Activated naive CD8-positive, alpha-beta T cell treated with anti-CD3 and anti-CD28 coated beads for 36 hours (primary cell): ENCODE data around the gene ZNF677. TPM values are rescaled to one million over a fixed set of nuclear protein-coding genes. Genes with fewer than 3 reads are reported as not detected.
"Not testable (repeated sequence)": the region's sequence is repeated elsewhere in the genome, so short reads cannot be mapped to it uniquely, and the experiment has no call there.

Experiments used
- DNase-seq: peaks from one replicate; pipeline ENCODE4 v3.0.0; 2021
- H3K27ac Mint-ChIP-seq: one replicate; pipeline ENCODE4 v1.8.0; 2022; ENCODE audit warnings: mild to moderate bottlenecking, moderate library complexity, mixed read lengths
- H3K27me3 Mint-ChIP-seq: one replicate; pipeline ENCODE4 v1.8.0; 2022; ENCODE audit warnings: mild to moderate bottlenecking, mixed read lengths
- H3K36me3 Mint-ChIP-seq: one replicate; pipeline ENCODE4 v1.8.0; 2021; ENCODE audit warnings: mild to moderate bottlenecking, mixed read lengths
- H3K4me1 Mint-ChIP-seq: one replicate; pipeline ENCODE4 v1.8.0; 2021; ENCODE audit warnings: mixed read lengths
- H3K4me3 Mint-ChIP-seq: one replicate; pipeline ENCODE4 v1.8.0; 2022; ENCODE audit warnings: mild to moderate bottlenecking, moderate library complexity, mixed read lengths
- H3K9me3 Mint-ChIP-seq: one replicate; pipeline ENCODE4 v1.8.0; 2022; ENCODE audit warnings: mixed read lengths
- total RNA-seq, 2 experiments: library from RNA; stranded (reverse); gene quantifications; one replicate each; pipeline ENCODE4 v1.2.3, GENCODE V29; 2021

Gene ZNF677
- total RNA-seq, 2 experiments from 2014 or later, result 9.5 to 11.4 TPM

- H3K36me3 Mint-ChIP-seq, result peaks cover 27% of the 10 kb centered on the region
- not testable (repeated sequence) for H3K4me3 Mint-ChIP-seq, H3K4me1 Mint-ChIP-seq, H3K27me3 Mint-ChIP-seq, H3K27ac Mint-ChIP-seq, DNase-seq
- H3K9me3 Mint-ChIP-seq, result peaks cover 50% of the 10 kb centered on the region
Observed at GRCh38 chr19:53222716-53223115, 32.0 kb downstream of the ZNF677 start.

- H3K9me3 Mint-ChIP-seq, result peaks cover 68% of the 10 kb centered on the region
- no peaks in the 10 kb centered on the region for H3K27me3 Mint-ChIP-seq
- no peak for DNase-seq
- no peak overlapping the region for H3K27ac Mint-ChIP-seq
- H3K36me3 Mint-ChIP-seq, result peaks cover 68% of the 10 kb centered on the region
- H3K4me1 Mint-ChIP-seq, result no peaks in the 10 kb centered on the region
- no peak overlapping the region for H3K4me3 Mint-ChIP-seq
Observed at GRCh38 chr19:53212703-53213320, 41.9 kb downstream of the ZNF677 start.

- H3K9me3 Mint-ChIP-seq, result peaks cover 76% of the 10 kb centered on the region
- H3K27ac Mint-ChIP-seq, DNase-seq, H3K27me3 Mint-ChIP-seq, H3K4me1 Mint-ChIP-seq, H3K4me3 Mint-ChIP-seq: not testable (repeated sequence)
- H3K36me3 Mint-ChIP-seq, result peaks cover 79% of the 10 kb centered on the region
Observed at GRCh38 chr19:53211554-53211953, 43.1 kb downstream of the ZNF677 start.

- H3K9me3 Mint-ChIP-seq, result peaks cover 43% of the 10 kb centered on the region
- H3K4me1 Mint-ChIP-seq, result peaks cover 13% of the 10 kb centered on the region
- peak overlapping the region; percentile 95 for H3K27ac Mint-ChIP-seq
- no peaks in the 10 kb centered on the region for H3K27me3 Mint-ChIP-seq
- peaks cover 59% of the 10 kb centered on the region for H3K36me3 Mint-ChIP-seq
- peak overlapping the region; percentile 98 for H3K4me3 Mint-ChIP-seq
- DNase-seq, result peak; percentile 90
Observed at GRCh38 chr19:53196777-53197396, 57.8 kb downstream of the ZNF677 start.

GRCh38 chr19:53195265-53195903 is 59.3 kb downstream of the ZNF677 start:
- no peak overlapping the region for H3K4me3 Mint-ChIP-seq
- H3K4me1 Mint-ChIP-seq, result peaks cover 14% of the 10 kb centered on the region
- H3K27ac Mint-ChIP-seq, result no peak overlapping the region
- peaks cover 38% of the 10 kb centered on the region for H3K9me3 Mint-ChIP-seq
- no peaks in the 10 kb centered on the region for H3K27me3 Mint-ChIP-seq
- peak; percentile 65 for DNase-seq
- peaks cover 58% of the 10 kb centered on the region for H3K36me3 Mint-ChIP-seq

GRCh38 chr19:53193535-53194222 is 61.0 kb downstream of the ZNF677 start:
- peaks cover 32% of the 10 kb centered on the region for H3K9me3 Mint-ChIP-seq
- H3K36me3 Mint-ChIP-seq, result peaks cover 52% of the 10 kb centered on the region
- H3K4me3 Mint-ChIP-seq, result peak overlapping the region; percentile 90
- peak overlapping the region; percentile 94 for H3K27ac Mint-ChIP-seq
- no peak for DNase-seq
- H3K27me3 Mint-ChIP-seq, result no peaks in the 10 kb centered on the region
- H3K4me1 Mint-ChIP-seq, result peaks cover 14% of the 10 kb centered on the region

GRCh38 chr19:53192771-53193534 is 61.7 kb downstream of the ZNF677 start, which contains the start of gene ZNF665:
Gene ZNF665, minus strand, starts transcription at chr19:53193358. Its CDS starts 10,460 bp downstream, at chr19:53182898.
- Mint-ChIP-seq H3K4me1 (peaks cover 14% of the 10 kb centered on the region), H3K27me3 (no peaks in the 10 kb centered on the region), H3K9me3 (peaks cover 33% of the 10 kb centered on the region), H3K4me3 (peak within 1 kb of the TSS; percentile 90), H3K27ac (peak within 1 kb of the TSS; percentile 94), H3K36me3 (peaks cover 46% of the 10 kb centered on the region)
- peak; percentile 84 for DNase-seq

- DNase-seq, result no peak
- Mint-ChIP-seq H3K36me3 (peaks cover 43% of the 10 kb centered on the region), H3K27me3 (no peaks in the 10 kb centered on the region), H3K9me3 (peaks cover 28% of the 10 kb centered on the region), H3K4me3 (no peak overlapping the region), H3K27ac (no peak overlapping the region), H3K4me1 (peaks cover 11% of the 10 kb centered on the region)
Observed at GRCh38 chr19:53190253-53190652, 64.4 kb downstream of the ZNF677 start.

- Mint-ChIP-seq H3K9me3 (peaks cover 26% of the 10 kb centered on the region), H3K36me3 (peaks cover 43% of the 10 kb centered on the region)
- H3K27me3 Mint-ChIP-seq, H3K4me1 Mint-ChIP-seq, DNase-seq, H3K4me3 Mint-ChIP-seq, H3K27ac Mint-ChIP-seq: not testable (repeated sequence)
Observed at GRCh38 chr19:53189691-53190198, 64.9 kb downstream of the ZNF677 start.

Other genes starting within 250 kb of the ZNF677 start
- gene ERVV-1, start 241.0 kb downstream of the ZNF677 start, total RNA-seq, result not detected
- gene ERVV-2, start 210.1 kb downstream of the ZNF677 start, total RNA-seq, result not detected
- 10 to 100 TPM; 22.6 to 27.4 TPM for gene ZNF160, start 151.5 kb downstream of the ZNF677 start, total RNA-seq
- 1 to 10 TPM; 1.5 to 1.8 TPM for gene ZNF415, start 122.0 kb downstream of the ZNF677 start, total RNA-seq
- 1 to 10 TPM; 7.0 to 8.6 TPM for gene ZNF347, start 95.8 kb downstream of the ZNF677 start, total RNA-seq
- 1 to 10 TPM; 6.6 to 6.7 TPM for gene ZNF665, start 61.5 kb downstream of the ZNF677 start, total RNA-seq
- gene VN1R2, start 3.4 kb upstream of the ZNF677 start, total RNA-seq, result not detected
- gene VN1R4, start 12.8 kb upstream of the ZNF677 start, total RNA-seq, result not detected
- 1 to 10 TPM; 6.7 to 7.3 TPM for gene ZNF845, start 78.9 kb upstream of the ZNF677 start, total RNA-seq
- 10 to 100 TPM; 22.4 to 25.7 TPM for gene ZNF525, start 110.8 kb upstream of the ZNF677 start, total RNA-seq
- gene ZNF765, start 140.3 kb upstream of the ZNF677 start, total RNA-seq, result 10 to 100 TPM; 11.9 to 12.0 TPM
- 10 to 100 TPM; 10.9 to 12.4 TPM for gene ZNF761, start 177.1 kb upstream of the ZNF677 start, total RNA-seq
- gene ZNF813, start 212.9 kb upstream of the ZNF677 start, total RNA-seq, result 1 to 10 TPM; 8.3 to 8.6 TPM